ENCODE data around the gene PAPOLG.

DNA sequence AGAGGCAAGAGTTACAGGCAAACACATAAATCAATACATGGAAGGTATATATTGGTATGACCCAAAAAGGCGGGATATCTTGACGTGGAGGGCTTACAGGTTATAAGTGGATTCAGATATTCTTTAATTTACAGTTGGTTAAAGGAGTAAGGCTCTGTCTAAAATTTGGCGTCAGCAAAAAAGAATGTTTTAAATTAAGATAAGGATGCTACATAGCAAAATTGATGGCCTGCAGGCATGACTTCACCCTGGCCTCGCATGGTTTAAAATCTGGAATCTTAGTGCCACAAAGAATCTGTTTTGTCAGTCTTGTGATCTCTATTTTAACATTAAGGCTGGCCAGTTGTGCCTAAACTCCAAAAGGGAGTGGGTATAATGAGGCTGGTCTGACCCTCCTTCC is 66.9 kb downstream of the PAPOLG start:
- TF ChIP-seq, protein P1, sequence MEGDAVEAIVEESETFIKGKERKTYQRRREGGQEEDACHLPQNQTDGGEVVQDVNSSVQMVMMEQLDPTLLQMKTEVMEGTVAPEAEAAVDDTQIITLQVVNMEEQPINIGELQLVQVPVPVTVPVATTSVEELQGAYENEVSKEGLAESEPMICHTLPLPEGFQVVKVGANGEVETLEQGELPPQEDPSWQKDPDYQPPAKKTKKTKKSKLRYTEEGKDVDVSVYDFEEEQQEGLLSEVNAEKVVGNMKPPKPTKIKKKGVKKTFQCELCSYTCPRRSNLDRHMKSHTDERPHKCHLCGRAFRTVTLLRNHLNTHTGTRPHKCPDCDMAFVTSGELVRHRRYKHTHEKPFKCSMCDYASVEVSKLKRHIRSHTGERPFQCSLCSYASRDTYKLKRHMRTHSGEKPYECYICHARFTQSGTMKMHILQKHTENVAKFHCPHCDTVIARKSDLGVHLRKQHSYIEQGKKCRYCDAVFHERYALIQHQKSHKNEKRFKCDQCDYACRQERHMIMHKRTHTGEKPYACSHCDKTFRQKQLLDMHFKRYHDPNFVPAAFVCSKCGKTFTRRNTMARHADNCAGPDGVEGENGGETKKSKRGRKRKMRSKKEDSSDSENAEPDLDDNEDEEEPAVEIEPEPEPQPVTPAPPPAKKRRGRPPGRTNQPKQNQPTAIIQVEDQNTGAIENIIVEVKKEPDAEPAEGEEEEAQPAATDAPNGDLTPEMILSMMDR (IDR thresholded peaks at IDR 0.05; ENCODE audit: low read length) = no peak
- no peak for TF ChIP-seq EZH2 (IDR thresholded peaks at IDR 0.05; ENCODE audit: borderline replicate concordance, low read length)

All from OCI-LY1 (cell line).